ENCODE data around the gene GGA2. TPM values are rescaled to one million over a fixed set of nuclear protein-coding genes. Genes with fewer than 3 reads are reported as not detected.
A peak's percentile ranks its signal among the peaks of the same experiment; 100 is the strongest.

GGA2 gene
- total RNA-seq, 1 experiment from 2014 or later = 142 TPM

DNA sequence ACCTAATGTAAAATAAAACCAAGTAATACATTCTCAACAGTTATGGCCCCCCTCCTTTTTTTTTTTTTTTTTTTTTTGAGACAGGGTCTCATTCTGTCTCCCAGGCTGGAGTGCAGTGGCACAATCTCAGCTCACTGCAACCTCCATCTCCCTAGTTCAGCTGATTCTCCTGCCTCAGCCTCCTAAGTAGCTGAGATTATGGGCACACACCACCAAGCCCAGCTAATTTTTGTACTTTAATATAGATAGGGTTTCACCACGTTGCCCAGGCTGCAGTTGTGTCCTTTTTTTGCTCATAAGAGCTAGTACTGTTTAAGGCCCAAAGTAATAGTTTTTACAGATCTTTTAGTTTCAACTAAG lies 28.6 kb upstream of the GGA2 start:
- Histone ChIP-seq H3K9me3 (ENCODE audit: low read depth, low read length, poor library complexity, severe bottlenecking) (no peaks in the 10 kb centered on the region), H3K36me3 (ENCODE audit: insufficient read depth, low read length, poor library complexity, severe bottlenecking) (peaks cover 47% of the 10 kb centered on the region), H3K27ac (ENCODE audit: low read depth, low read length, poor library complexity, severe bottlenecking) (peak overlapping the region; percentile 38), H3K4me3 (ENCODE audit: low read depth, low read length, poor library complexity, severe bottlenecking) (no peak overlapping the region), H3K27me3 (replicated peaks; ENCODE audit: insufficient read depth, low read depth, low read length, poor library complexity) (no peaks in the 10 kb centered on the region), H3K4me1 (ENCODE audit: insufficient read depth, low read length, poor library complexity, severe bottlenecking) (no peaks in the 10 kb centered on the region)
- TF ChIP-seq EZH2 (IDR thresholded peaks at IDR 0.05; ENCODE audit: borderline replicate concordance, low read depth, low read length, poor library complexity, severe bottlenecking) (no peak), CTCF (conservative IDR thresholded peaks at IDR 0.05; ENCODE audit: low read depth, low read length) (no peak)
- no peak for DNase-seq (ENCODE audit: low spot score)
- ChIA-PET POLR2A (ENCODE audit: low non-redundant PET) (interaction anchor here (0.6 kb wide), 1 partner anchor 8 kb away, joined by 13 read pairs; no protein-coding TSS in a partner anchor), CTCF (interaction anchor here (0.6 kb wide), 1 partner anchor 37 kb away, joined by 7 read pairs; no protein-coding TSS in a partner anchor)
- no TSS peak for BruUV-seq (replicated peaks)
- intact Hi-C loops (cut with micrococcal nuclease; ENCODE audit: unreplicated experiment) = no loop called here

GRCh38 chr16:23537390-23537789 lies 27.1 kb upstream of the GGA2 start:
- no peak for DNase-seq (ENCODE audit: low spot score)
- no peaks in the 10 kb centered on the region for H3K27me3 ChIP-seq (replicated peaks; ENCODE audit: insufficient read depth, low read depth, low read length, poor library complexity)
- no peak overlapping the region for H3K27ac ChIP-seq (ENCODE audit: low read depth, low read length, poor library complexity, severe bottlenecking)
- no peaks in the 10 kb centered on the region for H3K9me3 ChIP-seq (ENCODE audit: low read depth, low read length, poor library complexity, severe bottlenecking)
- intact Hi-C loops (cut with micrococcal nuclease; ENCODE audit: unreplicated experiment) = no loop called here
- BruUV-seq (replicated peaks) = no TSS peak
- ChIA-PET CTCF (interaction anchor here (0.6 kb wide), 1 partner anchor 152 kb away, joined by 3 read pairs; no protein-coding TSS in a partner anchor), POLR2A (ENCODE audit: low non-redundant PET) (no interaction called here)
- no peak overlapping the region for H3K4me3 ChIP-seq (ENCODE audit: low read depth, low read length, poor library complexity, severe bottlenecking)
- no peaks in the 10 kb centered on the region for H3K4me1 ChIP-seq (ENCODE audit: insufficient read depth, low read length, poor library complexity, severe bottlenecking)
- TF ChIP-seq CTCF (conservative IDR thresholded peaks at IDR 0.05; ENCODE audit: low read depth, low read length) (no peak), EZH2 (IDR thresholded peaks at IDR 0.05; ENCODE audit: borderline replicate concordance, low read depth, low read length, poor library complexity, severe bottlenecking) (no peak)
- H3K36me3 ChIP-seq (ENCODE audit: insufficient read depth, low read length, poor library complexity, severe bottlenecking) = peaks cover 45% of the 10 kb centered on the region

DNA sequence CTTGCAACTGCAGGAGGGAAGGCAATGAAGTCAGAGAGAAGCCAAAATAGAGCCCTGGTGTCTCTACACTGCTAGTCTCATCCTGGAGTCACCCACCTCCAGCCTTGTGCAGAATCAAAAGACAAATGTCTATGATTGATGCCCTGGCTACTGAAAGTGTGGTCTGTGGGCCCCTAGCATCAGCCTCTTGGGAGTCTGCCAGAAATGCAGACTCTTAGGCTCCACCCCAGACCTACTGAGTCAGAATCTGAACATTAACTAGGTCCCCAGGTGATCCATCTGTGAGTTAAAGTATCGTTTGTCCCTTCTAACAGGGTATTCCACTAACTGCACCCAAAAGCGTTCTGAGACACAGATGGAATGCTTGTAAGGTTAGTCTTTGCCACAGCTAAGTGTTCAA lies 25.6 kb upstream of the GGA2 start:
- Histone ChIP-seq H3K9me3 (ENCODE audit: low read depth, low read length, poor library complexity, severe bottlenecking) (no peaks in the 10 kb centered on the region), H3K27ac (ENCODE audit: low read depth, low read length, poor library complexity, severe bottlenecking) (no peak overlapping the region), H3K4me3 (ENCODE audit: low read depth, low read length, poor library complexity, severe bottlenecking) (no peak overlapping the region), H3K4me1 (ENCODE audit: insufficient read depth, low read length, poor library complexity, severe bottlenecking) (no peaks in the 10 kb centered on the region), H3K36me3 (ENCODE audit: insufficient read depth, low read length, poor library complexity, severe bottlenecking) (peaks cover 44% of the 10 kb centered on the region), H3K27me3 (replicated peaks; ENCODE audit: insufficient read depth, low read depth, low read length, poor library complexity) (no peaks in the 10 kb centered on the region)
- no TSS peak for BruUV-seq (replicated peaks)
- intact Hi-C loops (cut with micrococcal nuclease; ENCODE audit: unreplicated experiment) = no loop called here
- ChIA-PET CTCF (no interaction called here), POLR2A (ENCODE audit: low non-redundant PET) (no interaction called here)
- TF ChIP-seq EZH2 (IDR thresholded peaks at IDR 0.05; ENCODE audit: borderline replicate concordance, low read depth, low read length, poor library complexity, severe bottlenecking) = no peak
- no peak for TF ChIP-seq CTCF (conservative IDR thresholded peaks at IDR 0.05; ENCODE audit: low read depth, low read length)
- no peak for DNase-seq (ENCODE audit: low spot score)

Data from A673 (cell line).